Measurements from ENCODE around the gene RNF114.

RNF114 gene

DNA sequence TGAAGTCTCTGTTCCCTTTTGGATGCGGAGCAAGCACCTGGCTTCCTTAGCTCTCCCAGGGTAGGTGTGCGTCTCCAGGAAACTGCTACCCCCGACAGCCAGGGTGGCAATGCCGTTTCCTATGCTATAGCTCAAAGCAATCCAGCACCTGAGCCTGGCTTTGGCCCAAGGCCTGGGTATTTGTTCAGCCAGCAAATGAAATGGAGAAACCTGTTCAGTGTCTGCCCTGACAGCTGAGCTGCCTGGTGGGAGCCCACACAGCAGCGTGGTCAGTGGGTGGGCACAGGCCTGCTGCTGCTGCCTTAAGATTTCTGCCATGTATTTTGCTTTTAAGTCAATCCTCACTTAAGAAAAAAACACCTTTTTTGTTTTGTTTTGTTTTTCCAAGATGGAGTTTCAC lies 34.6 kb upstream of the RNF114 start:
- DNase-seq (ENCODE audit: low read depth in 2 of 2, low spot score in 1 of 2), result no peak

DNA sequence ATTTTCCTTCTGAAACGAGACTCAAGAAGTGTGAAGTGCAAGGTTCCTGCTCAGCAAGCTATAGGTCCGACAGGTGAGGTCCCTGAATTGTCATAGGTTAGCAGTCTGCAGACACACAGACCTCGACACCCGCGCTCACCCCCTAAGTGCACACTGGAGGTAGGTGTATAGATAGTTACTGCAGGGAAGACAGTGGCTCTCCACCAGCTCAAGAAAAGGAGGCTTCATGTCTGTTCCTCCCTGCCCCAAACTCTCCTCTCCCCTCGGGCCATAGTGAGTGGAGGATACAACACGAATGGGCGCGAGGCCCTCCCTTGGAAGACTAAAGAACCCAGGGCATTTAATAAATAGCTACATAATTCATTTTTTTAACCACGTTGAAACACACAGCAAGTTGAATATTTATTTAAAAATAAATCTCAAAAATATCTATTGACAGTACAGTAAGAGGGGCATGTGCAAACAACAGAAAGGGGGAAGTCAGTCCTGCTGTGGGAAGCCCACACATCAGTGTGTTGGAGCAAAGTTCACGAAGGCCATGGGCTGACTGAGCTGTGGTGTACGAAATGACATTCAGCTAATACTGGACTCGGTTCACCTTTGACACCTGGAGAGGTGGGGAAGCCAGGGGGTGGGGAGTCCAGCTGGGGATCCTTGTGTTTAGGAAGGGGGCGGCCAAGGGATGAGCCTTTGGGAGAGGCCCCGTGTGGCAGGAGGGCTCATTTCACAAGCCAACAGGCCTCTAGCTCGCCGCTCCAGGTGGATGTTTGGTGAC lies 31.6 kb upstream of the RNF114 start:
- DNase-seq (ENCODE audit: low read depth in 2 of 2, low spot score in 1 of 2), result no peak

DNA sequence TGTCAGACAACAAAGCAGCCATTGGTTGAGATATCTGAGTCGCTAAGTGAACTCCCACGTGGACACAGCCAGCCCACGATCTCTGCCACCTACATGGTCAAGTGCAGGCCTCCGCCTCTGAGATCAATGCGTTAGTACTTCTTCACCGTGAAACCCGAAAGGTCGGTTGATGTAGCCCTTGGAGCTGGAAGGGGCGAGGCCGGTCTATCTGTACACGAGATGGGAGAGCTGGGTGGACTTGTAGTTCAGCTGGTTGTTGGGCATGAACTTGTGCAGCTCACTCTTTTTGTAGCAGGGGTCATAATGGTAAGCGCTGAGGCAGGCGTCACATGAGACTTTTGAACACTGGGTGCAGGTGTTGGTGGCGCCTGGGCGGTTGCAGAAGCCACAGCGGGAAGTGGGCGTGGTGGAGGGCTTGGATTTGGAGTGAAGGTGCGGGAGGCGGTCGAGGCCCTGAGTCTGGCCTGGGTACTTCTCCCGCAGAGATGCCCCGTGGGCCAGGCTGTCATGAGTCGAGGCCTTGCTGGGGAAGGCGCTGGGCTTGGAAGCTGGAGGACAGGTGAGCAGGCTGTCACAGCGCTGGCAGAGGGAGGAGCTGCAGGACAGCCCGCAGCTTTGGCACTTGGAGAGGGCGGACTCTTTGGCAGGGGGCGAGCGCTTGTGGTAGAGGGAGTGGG lies 30.6 kb upstream of the RNF114 start:
- DNase-seq (ENCODE audit: low read depth in 2 of 2, low spot score in 1 of 2), result no peak

DNA sequence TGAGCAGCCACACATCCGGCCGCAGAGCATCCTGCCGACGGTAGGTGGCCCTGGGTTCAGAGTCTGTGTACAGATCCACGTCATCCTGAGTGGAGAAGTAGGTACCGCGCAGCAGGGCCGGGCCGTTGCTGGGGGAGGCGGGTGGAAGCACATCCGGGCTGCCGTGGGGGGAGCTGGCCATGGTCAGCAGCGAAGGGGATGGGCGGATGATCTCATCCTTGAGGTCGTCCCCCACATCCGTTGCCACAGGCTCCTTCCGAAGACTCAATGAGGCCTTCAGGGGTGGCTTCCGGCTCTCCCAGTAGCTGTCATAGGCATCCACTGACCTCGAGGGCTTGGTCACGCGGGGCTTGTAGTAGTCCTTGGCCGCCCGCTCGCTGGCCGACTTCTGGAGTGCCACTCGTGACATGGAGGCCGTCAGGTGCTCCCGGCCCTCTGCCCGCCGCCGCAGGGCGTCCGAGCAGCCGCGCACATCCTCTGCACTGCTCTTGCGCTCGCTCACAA lies 30.0 kb upstream of the RNF114 start:
- no peak for DNase-seq (ENCODE audit: low read depth in 2 of 2, low spot score in 1 of 2)

DNA sequence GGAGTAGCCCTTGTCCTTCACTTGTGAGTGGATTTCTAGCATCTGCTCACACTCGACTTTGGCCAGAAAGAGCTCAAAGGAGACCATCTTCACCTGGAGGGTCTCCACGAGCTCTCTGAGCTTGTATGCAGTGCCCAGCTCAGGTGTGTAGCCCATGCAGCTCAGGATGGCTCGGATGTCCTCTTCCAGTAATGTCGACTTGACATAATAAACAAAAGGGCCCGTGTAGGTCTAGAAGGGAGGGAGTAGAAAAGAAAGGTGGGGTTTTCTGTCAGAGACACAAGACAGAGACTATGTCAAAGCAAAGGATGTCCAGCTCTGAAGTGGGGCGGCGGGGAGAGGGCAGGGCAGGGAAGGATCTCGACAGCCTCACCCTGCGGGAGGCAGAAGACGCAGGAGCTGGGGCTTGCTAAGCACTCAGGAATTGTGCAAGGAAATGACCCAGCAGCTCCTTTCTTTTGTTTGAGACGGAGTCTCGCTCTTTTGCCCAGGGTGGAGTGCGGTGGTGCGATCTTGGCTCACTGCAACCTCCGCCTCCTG lies 29.5 kb upstream of the RNF114 start:
- DNase-seq (ENCODE audit: low read depth in 2 of 2, low spot score in 1 of 2), result no peak

DNA sequence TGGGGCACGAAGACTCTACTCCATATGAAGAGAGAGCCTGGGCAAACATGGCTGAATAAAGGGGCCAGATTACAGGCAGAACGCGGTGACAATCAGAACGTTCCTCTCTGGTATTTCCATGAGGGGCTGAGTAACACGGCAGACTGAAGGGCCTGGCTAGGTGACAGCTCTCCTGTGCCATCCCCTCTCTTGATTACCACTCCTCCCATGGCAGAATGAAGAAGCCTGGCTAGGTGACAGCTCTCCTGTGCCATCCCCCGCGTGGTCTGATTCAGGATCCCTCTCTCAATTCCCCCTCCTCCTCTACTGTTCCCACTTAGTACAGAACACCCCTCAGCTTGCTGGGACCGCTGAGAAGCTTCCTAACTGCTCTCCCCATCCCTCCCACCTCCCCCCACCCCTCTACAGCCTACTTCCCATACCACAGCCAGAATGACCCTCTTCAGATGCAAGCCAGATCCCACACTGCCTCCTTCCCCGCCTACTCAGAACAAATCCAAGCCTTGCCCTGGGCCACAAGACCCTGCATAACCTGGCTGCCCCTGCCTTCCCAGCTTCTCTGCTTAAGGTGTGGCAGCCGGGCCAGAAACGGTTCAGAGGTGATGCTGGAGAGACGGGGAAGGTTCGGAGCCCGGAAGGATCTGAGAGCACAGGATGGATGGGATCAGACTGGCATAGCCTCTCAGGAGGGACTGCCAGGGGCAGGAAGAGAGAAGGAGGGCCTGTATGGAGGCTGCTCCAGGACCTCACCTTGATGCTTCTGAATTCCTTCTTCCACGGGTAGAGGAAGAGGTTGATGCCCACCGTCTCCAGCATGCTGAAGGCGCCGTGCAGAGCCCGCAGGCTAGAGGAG lies 28.6 kb upstream of the RNF114 start:
- DNase-seq (ENCODE audit: low read depth in 2 of 2, low spot score in 1 of 2), result no peak

DNA sequence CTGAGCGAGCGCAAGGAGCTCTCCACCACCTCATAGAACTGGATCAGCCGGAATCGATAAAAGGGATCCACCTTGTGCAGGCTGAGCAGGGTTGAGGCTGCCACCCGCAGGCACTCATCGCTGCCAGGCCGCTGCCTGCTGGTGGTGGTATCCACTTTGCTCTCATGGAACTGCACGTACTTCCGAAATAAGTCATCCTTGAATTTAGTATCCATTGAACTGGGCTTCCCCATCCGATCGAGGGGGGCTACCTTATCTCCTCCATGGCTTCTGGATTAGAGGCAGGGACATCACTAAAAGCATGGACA lies 28.0 kb upstream of the RNF114 start:
- no peak for DNase-seq (ENCODE audit: low read depth in 2 of 2, low spot score in 1 of 2)

DNA sequence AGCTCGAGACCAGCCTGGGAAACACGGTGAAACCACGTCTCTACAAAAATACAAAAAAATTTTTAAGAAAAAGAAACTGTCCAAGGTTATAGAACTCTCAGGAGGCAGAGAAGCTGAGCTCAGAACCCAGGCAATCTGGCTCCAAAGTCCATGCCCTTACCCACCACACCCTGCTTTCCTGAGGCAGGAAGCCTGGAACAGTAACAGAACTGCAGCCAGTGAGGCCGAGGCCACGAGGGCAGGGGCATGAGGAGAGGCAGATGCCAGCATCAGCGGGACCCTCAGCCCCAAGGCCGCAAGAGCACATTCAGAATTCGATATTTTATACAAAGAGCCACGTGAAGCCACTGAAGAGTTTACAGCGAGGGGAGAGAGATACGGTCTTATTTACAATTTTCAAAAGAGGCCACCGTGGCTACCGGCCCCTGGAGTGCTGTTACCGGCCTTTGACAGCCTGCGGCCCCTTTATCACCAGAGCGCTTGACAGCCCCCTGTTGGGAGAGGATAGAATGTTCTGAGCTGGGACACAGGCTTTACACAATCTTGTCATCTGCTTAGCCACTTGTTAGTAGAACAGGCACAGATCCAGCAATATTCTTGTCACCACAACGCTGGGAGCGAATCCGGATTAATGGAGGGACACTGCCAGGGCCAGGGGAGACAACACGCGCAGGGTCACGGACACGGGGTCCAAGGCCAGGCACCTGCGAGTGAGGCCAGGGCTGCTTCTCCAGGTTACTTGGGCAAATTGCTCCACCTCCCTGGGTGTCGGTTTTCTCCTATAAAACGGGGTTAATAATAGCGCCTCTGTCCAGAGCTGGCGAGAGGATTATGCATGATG lies 26.5 kb upstream of the RNF114 start:
- DNase-seq (ENCODE audit: low read depth in 2 of 2, low spot score in 1 of 2), result no peak

DNA sequence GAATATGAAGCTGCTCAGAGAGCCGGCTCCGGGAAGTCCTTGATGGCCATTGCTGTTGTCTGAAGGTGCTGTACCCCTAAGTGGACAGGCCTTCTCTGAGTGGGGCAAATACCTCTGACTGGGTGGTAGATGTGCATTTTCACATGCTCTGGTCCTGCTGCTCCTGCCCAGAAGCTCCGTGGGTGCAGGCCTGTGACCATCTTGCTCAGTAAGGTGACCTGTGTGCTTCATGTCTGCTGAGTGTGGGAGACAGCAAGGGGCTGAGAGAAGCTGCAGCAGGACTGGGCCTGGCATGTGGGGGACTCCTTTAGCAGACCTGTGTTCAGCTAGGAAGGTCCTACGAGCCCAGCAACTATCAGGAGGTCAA lies 25.9 kb upstream of the RNF114 start:
- DNase-seq (ENCODE audit: low read depth in 2 of 2, low spot score in 1 of 2), result no peak

DNA sequence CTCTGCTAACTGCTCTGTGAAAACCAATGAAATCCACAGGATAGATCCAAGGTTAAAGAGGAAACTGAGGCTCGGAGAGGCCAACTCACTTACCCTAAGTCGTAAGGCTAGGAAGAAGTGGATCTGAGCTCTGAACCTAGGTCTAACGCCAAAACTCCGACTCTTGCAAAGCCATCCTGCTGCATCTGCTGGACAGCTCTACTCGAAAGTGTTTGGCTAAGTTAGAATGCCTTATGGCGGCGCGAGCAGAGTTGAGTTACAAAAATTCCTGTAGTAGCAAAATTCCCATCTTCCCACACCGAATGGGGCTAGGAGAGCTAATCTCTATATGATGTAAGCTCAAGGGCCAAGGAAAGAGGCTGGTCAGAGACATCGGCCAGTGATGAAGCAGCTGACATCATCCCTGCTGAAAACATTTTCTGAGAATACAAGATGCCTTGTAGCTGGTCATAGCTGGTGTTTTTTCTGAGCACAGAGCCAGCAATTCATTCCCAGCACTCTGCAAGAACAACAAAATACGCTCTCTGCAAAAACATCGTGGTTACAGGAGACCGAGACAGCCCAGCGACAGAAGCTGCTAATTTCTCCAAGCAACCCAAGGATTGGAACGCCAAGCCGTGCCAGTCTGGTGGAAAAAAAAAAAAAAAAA lies 22.7 kb upstream of the RNF114 start:
- no peak for DNase-seq (ENCODE audit: low read depth in 2 of 2, low spot score in 1 of 2)

DNA sequence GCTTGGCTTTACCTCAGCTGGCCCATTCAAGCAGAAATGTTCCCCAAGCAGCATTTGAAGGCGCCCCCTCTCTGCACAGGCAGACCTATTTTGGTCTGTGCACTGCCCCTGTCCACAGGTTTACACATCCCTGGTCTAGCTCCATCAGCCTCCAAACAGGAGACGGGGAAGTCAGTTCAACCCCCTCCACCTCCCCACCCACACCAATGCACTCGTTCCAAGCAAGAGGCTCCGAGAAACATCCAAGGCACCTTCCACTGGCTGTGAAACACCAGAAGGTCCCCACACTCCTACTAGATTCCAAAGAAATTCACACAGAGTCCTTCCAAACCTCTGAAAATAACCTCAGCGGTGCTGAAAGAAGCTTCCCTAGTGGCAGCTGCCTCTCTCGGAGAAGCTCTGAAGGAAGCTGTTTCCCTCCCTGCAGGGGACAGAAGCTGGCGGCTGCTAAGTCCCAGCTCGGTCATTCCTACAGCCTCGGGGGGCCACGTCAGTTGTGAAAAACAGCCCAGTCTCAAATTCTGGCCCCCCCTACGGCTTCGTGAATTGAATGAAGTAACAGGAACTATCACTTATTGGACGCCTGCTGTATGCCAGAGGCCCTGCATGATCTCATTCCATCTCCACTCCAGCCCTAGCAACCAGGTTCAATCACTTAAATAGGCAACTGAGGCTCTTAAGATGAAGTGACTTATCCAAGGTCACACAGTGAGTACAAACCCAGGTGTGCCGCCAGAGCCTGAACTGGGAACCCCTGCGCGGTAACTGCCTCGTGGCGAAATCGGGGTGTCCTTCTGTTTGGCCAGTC lies 21.7 kb upstream of the RNF114 start:
- DNase-seq (ENCODE audit: low read depth in 2 of 2, low spot score in 1 of 2), result no peak

DNA sequence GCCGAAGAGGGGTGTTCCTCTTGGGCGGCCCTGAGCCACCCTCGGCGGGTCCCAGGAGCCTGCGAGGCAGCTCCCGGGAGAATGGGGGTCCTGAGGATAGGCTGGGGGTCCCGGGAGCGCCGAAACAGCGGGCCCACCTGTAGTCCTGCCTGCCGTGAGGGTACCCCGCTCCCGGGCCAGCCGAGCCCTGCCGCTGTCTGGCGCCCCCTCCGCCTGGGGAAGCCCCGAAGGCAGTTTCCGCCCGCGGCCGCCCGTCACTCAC lies 21.1 kb upstream of the RNF114 start:
- DNase-seq (ENCODE audit: low read depth in 2 of 2, low spot score in 1 of 2), result no peak

DNA sequence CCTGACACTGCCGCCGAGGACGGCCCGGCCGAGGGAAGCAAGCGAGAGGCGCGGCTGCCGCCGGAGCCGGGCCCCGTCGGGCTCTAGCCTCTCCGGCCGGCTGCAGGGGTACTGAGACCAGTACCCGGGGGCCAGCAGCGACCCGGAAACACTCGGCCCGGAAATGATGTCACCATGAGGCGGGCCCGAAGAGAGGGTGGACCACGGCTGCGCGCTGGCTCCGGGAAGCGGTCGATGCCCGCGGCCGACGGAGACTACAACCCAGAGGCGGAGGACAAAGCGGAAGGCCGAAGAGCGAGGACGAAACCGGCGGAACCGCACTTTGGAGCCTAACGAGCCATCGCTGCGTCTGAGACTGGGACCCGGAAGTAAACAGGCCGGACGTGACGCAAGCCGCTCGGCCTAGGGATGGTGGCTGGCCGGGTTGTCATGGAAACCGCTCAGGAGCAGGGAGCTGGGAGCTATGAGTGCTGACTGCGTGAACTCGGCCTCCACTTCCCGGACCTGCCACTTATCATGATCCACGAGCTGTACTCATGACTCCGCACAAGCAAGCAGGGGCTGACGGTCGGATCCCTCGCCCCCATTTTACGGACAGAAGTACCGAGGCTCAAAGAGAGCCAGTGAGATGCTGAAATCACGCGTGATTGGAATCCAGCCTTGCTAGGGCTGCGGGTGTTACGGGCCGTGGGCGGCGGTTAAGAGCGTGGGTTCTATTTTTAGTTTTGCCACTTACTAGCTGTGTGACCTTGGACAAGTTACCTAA lies 20.6 kb upstream of the RNF114 start, which contains the start of gene SPATA2:
Gene SPATA2, minus strand, starts transcription at position 150 of the 766 bp plus-strand sequence. CDS start 7,039 bp downstream, outside the sequence.
- peak; percentile 89 to 93 for DNase-seq (ENCODE audit: low read depth in 2 of 2, low spot score in 1 of 2)

DNA sequence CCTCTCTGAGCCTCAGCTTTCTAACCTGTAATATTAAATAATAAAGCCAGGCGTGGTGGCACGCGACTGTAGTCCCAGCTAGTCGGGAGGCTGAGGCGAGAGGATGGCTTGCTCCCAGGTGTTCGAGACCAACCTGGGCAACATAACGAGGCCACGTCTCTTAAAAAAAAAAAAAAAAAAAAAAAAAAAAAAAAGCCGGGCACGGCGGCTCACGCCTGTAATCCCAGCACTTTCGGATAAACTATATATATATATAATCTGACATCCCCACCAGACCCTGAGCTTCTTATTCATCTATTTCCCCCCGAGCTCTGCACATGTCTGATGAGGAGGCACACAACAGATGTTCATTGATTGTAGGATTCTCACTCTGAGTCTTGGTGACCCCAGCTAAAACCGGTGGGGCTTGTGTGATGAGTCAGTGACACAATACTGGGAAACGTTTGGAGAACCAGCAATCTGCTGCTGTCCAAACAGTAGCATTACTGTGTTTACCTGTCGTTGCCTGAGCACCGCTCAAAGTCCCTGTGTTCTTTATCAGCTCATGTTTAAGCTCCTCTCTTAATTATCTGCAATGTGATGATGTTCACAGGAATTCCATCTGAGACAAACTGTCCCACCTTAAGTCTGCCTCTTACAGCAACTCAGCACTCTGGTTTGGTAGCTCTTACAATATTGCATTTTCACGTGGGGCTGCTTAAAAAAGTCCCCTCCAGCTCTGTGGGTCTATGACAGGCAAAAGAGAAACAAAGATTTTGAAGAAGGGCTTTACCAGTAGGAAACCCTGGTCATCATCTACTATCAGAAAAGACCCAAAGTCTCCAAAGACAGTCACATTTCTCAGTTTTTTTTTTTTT lies 19.8 kb upstream of the RNF114 start:
- DNase-seq (ENCODE audit: low read depth in 2 of 2, low spot score in 1 of 2), result no peak

DNA sequence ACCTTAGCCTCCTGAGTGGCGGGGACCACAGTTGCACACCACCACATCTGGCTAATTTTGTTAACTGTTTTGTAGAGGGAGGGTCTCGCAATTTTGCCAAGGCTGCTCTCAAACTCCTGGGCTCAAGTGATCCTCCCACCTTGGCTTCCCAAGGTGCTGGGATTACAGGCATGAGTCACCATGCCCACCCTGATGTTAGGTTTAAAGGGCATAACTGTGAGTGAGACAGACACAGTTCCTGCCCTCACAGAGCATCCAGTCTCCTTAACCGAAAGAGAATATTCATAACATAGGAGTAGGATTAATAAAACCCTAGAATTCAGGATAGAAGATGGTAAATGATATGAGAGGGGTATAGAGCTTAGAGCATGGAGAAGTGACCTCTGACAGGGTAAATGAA lies 17.8 kb upstream of the RNF114 start:
- no peak for DNase-seq (ENCODE audit: low read depth in 2 of 2, low spot score in 1 of 2)

DNA sequence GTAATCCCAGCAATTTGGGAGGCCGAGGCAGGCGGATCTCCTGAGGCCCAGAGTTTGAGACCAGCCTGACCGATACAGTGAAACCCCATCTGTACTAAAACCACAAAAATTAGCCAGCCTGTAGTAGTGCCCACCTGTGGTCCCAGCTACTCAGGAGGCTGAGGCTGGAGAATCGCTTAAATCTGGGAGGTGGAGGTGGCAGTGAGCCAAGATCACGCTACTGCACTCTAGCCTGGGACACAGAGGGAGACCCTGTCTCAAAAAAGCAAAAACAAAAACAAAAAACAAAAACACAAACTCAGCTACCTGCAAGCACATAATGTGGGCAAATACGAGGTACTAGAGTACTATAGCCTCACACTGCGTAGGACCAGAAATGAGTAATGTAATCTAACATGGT lies 17.2 kb upstream of the RNF114 start:
- DNase-seq (ENCODE audit: low read depth in 2 of 2, low spot score in 1 of 2), result no peak

DNA sequence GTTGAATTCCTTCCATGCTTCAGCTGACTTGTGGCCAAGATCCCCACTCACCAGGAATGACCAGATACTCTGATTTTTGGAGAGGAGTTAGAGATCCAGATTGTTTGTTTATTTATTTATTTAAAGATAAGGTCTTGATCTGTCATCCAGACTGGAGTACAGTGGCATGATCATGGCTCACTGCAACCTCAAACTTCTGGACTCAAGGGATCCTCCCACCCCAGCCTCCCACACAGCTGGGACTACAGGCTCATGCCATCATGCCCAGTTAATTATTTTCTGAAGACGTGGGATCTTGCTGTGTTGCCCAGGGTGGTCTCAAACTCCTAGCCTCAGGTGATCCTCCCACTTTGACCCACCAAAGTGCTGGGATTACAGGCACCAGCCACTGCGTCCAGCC lies 16.7 kb upstream of the RNF114 start:
- DNase-seq (ENCODE audit: low read depth in 2 of 2, low spot score in 1 of 2), result no peak

DNA sequence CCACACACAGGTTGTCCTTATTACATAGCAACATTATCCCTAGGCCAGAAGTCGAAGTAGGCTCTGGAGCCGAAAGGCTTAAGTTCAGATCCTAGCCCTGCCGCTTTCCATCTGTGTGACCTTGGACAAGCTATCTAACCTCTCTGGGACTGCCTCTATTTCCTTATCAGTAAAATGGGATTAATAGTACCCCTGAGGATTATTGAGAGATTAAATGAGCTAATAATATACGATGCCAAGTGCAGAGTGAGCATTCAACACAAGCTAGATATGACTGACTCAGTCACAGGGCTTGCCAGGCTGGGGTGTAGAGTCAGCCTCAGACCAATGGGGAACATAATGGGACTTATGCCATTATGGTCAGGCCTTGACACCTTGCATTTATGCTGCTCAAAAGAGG lies 11.9 kb upstream of the RNF114 start:
- no peak for DNase-seq (ENCODE audit: low read depth in 2 of 2, low spot score in 1 of 2)

All from stimulated activated CD8-positive, alpha-beta memory T cell treated with anti-CD3 and anti-CD28 coated beads, Interleukin-4, amount 100 ng/mL, for 1 hour (primary cell).